SJCRH30 (cell line): ENCODE measurements around the gene PCIF1. TPM values are rescaled to one million over a fixed set of nuclear protein-coding genes. Genes with fewer than 3 reads are reported as not detected.
A peak's percentile ranks its signal among the peaks of the same experiment; 100 is the strongest.

ENCODE experiments used
- DNase-seq, 2 experiments: peaks; one replicate each; pipeline ENCODE4 v3.0.0-alpha.2; 2015 to 2020
- H3K27ac ChIP-seq: fragments of 250-450 bp; sonication (Bioruptor Pico); 2 replicates; pipeline ENCODE4 v1.5.1; 2020; ENCODE audit warnings: mild to moderate bottlenecking, moderate library complexity
- H3K27me3 ChIP-seq: fragments of 250-450 bp; sonication (Bioruptor Pico); 2 replicates; pipeline ENCODE4 v1.5.1; 2020; ENCODE audit warnings: mild to moderate bottlenecking, moderate library complexity
- H3K36me3 ChIP-seq: fragments of 250-450 bp; sonication (Bioruptor Pico); 2 replicates; pipeline ENCODE4 v1.5.1; 2020; ENCODE audit warnings: mild to moderate bottlenecking, moderate library complexity
- H3K4me1 ChIP-seq: fragments of 250-450 bp; sonication (Bioruptor Pico); 2 replicates; pipeline ENCODE4 v1.5.1; 2020; ENCODE audit warnings: mild to moderate bottlenecking, moderate library complexity
- H3K4me3 ChIP-seq: fragments of 250-450 bp; sonication (Bioruptor Pico); 2 replicates; pipeline ENCODE4 v1.5.1; 2020; ENCODE audit warnings: mild to moderate bottlenecking, moderate library complexity
- H3K9me3 ChIP-seq: fragments of 250-450 bp; sonication (Bioruptor Pico); replicated peaks from 2 replicates; pipeline ENCODE4 v1.5.1; 2020; ENCODE audit warnings: mild to moderate bottlenecking, moderate library complexity
- total RNA-seq: library from RNA; depleted of rRNA; stranded (reverse); fragments of >200 nt; shearing (Covaris generic); gene quantifications from 2 replicates; pipeline ENCODE4 v1.2.3, GENCODE V29; 2014

PCIF1 gene
- total RNA-seq, 1 experiment from 2014 or later: 21.7 TPM

DNA sequence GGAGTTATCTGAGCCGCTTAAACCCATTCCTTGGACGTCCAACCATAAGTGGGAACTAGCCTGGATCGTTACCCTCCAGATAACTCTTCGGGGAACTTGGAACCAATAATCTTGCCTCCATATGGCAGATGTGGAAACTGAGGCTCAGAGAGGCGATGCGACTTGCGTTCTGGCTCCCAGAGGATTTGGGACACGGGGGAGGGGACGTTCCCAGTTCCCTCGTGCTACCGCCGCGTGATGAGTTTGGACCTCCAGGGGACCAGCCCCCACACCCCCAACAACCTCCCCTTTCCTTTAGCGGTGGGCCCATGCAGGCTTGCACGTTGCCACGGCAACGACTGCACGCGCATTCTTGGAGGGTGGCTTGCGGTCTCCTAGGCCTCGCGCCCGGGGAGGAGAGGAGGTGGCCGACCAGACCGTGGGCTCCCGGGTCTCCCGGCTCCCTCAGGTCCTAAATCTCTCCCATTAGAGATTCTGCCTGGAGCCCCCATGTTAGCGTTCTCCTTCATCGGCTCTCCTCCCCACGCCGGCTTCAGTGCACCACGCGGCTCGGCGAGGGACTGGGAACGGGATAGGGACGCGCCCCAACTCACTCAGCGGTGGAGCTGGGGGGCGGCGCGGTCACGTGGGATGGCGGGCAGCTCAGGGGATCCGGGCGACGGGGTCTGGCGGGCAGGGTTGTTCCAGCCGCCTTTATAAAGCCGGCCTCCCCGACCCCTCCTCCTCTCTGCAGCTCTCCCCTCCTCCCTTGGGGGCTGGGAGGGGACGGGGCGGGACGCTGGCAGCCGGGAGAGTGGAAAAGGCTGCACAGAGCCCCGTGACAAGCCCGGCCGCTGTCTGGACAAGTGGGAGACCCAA, 22.8 kb upstream of the PCIF1 start, which contains the start of gene PLTP:
Gene PLTP (minus strand): TSS at position 670 of the 858 bp plus-strand sequence. CDS start 703 bp downstream, outside the sequence.
- Histone ChIP-seq H3K27ac (peak within 1 kb of the TSS; percentile 19; the same call in 1 of the 2 replicates), H3K4me1 (peaks cover 8% of the 10 kb centered on the region), H3K4me3 (peak within 1 kb of the TSS; percentile 58), H3K27me3 (no peaks in the 10 kb centered on the region), H3K9me3 (no peaks in the 10 kb centered on the region), H3K36me3 (no peaks in the 10 kb centered on the region)
- DNase-seq: peak; percentile 82

DNA sequence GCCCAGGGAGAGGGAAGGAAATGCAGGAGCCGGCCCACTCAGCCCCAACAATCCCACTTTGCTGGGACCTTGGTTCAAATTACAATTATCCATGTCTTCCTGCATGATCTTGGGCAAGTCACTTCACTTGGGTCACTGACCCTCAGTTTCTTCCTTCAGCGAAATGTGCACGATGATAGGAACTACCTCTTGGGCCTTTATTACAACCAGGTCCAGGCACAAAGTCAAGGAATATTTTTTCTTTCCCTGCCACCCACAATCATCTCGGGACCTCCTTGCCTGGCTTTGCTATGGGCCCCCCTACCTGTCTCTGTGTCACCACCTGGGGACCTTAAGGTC, 22.2 kb upstream of the PCIF1 start:
- no peaks in the 10 kb centered on the region for H3K36me3 ChIP-seq
- peak overlapping the region; percentile 58 for H3K4me3 ChIP-seq
- no peak for DNase-seq
- peaks cover 9% of the 10 kb centered on the region for H3K4me1 ChIP-seq
- H3K27me3 ChIP-seq: no peaks in the 10 kb centered on the region
- peak overlapping the region; percentile 19; the same call in 1 of the 2 replicates for H3K27ac ChIP-seq
- H3K9me3 ChIP-seq: no peaks in the 10 kb centered on the region

- Histone ChIP-seq H3K27me3 (no peaks in the 10 kb centered on the region), H3K36me3 (no peaks in the 10 kb centered on the region), H3K4me3 (no peak overlapping the region), H3K27ac (no peak overlapping the region), H3K4me1 (peaks cover 17% of the 10 kb centered on the region), H3K9me3 (no peaks in the 10 kb centered on the region)
- no peak for DNase-seq
These were observed 21.4 kb upstream of the PCIF1 start for GRCh38 chr20:45913116-45913515.

- Histone ChIP-seq H3K4me1 (peaks cover 50% of the 10 kb centered on the region), H3K27me3 (no peaks in the 10 kb centered on the region), H3K9me3 (no peaks in the 10 kb centered on the region), H3K27ac (peak overlapping the region; percentile 44), H3K36me3 (no peaks in the 10 kb centered on the region), H3K4me3 (no peak overlapping the region)
- peak; percentile 86 to 94 for DNase-seq
These were observed 16.7 kb upstream of the PCIF1 start for GRCh38 chr20:45917790-45918141.

- Histone ChIP-seq H3K36me3 (no peaks in the 10 kb centered on the region), H3K27me3 (no peaks in the 10 kb centered on the region), H3K4me3 (no peak overlapping the region), H3K27ac (peak overlapping the region; percentile 44), H3K9me3 (no peaks in the 10 kb centered on the region), H3K4me1 (peaks cover 53% of the 10 kb centered on the region)
- peak; percentile 50 to 64 for DNase-seq
These were observed 16.2 kb upstream of the PCIF1 start for GRCh38 chr20:45918182-45918737.

- Histone ChIP-seq H3K9me3 (no peaks in the 10 kb centered on the region), H3K27ac (peak overlapping the region; percentile 44), H3K4me1 (peaks cover 60% of the 10 kb centered on the region), H3K27me3 (no peaks in the 10 kb centered on the region), H3K36me3 (no peaks in the 10 kb centered on the region), H3K4me3 (no peak overlapping the region)
- DNase-seq: no peak
These were observed 15.5 kb upstream of the PCIF1 start for GRCh38 chr20:45918779-45919537.

DNA sequence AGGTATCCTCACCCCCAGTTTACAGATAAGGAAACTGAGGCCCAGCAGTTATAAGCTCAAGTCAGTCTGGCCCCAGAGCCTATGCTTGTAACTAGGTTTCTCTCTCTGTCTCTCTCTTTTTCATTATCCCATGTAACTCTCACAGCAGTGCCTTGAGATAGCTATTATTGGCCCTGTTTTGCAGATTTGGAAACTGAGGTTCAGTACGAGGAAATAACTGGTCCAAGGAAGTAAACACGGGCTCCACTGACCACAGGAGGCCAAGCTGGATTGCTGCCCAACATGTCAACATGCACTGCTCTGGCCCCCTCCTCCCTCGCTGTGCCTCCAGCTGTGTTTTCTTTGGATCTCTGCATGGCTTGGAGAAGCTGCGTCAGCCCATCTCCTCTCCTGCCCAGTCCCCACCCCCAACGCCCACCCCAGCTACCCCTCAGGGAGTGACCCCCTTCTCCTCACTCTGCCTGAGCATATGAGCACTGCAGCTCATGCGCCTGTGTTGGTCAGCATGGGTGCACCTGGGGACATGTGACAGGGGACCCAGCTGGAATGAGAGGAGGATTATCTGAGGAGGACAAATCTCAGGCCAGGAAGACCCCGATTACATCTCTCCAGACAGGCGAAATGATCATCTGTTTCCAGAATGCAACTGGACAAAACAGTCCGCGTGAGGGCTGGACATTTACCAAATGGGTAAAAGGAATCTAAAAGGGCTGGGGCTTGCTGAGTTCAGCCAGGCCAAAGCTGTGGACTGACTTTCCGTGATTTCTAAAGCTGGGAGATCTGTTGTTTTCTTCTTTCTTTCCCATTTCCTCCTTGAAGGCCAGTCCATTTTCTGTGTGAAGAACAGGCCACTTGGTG, 14.7 kb upstream of the PCIF1 start:
- Histone ChIP-seq H3K27ac (peak overlapping the region; percentile 60), H3K27me3 (no peaks in the 10 kb centered on the region), H3K36me3 (no peaks in the 10 kb centered on the region), H3K9me3 (no peaks in the 10 kb centered on the region), H3K4me3 (peak overlapping the region; percentile 21), H3K4me1 (peaks cover 68% of the 10 kb centered on the region)
- DNase-seq: peak; percentile 77

- DNase-seq: peak; percentile 51 to 78
- H3K27me3 ChIP-seq: no peaks in the 10 kb centered on the region
- peak overlapping the region; percentile 60 for H3K27ac ChIP-seq
- peak overlapping the region; percentile 21 for H3K4me3 ChIP-seq
- no peaks in the 10 kb centered on the region for H3K36me3 ChIP-seq
- peaks cover 78% of the 10 kb centered on the region for H3K4me1 ChIP-seq
- no peaks in the 10 kb centered on the region for H3K9me3 ChIP-seq
These were observed 13.8 kb upstream of the PCIF1 start for GRCh38 chr20:45920462-45921336.

DNA sequence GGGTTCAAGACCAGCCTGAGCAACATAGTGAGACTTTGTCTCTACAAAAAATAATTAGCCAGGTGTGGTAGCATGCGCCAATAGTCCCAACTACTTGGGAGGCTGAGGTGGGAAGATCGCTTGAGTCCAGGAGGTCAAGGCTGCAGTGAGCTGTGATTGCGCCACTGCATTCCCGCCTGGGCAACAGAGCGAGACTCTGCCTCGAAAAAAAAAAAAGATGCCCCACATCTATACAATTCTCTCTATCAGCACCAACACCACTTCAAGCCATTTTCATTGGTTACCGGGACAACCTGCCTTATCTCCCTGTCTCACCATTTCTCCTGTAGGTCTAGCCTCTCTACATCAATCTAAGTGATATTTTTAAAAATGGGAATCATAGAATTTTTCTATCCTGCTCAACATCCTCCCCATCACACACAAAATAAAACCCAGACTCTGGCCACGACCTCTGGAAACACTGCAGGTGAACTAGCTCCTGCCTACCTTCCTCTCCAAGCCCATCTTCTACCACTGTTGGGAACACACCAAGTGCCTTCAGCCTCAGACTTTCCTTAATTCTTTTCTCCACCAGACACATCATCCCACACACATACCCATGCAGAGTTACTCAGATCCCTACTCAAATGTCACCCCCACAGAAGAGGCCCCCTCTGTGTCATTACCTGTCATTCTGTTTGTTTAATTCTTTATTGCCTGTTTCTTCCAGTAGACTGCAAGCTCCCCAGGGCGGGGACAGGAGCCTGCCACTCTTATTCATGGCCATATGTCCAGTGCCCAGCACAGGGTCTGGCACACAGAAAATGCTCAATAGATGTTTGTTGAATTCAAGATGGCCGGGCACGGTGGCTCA, 12.9 kb upstream of the PCIF1 start:
- DNase-seq: no peak
- H3K9me3 ChIP-seq: no peaks in the 10 kb centered on the region
- H3K27me3 ChIP-seq: no peaks in the 10 kb centered on the region
- peaks cover 82% of the 10 kb centered on the region for H3K4me1 ChIP-seq
- H3K4me3 ChIP-seq: no peak overlapping the region
- no peak overlapping the region for H3K27ac ChIP-seq
- no peaks in the 10 kb centered on the region for H3K36me3 ChIP-seq

DNA sequence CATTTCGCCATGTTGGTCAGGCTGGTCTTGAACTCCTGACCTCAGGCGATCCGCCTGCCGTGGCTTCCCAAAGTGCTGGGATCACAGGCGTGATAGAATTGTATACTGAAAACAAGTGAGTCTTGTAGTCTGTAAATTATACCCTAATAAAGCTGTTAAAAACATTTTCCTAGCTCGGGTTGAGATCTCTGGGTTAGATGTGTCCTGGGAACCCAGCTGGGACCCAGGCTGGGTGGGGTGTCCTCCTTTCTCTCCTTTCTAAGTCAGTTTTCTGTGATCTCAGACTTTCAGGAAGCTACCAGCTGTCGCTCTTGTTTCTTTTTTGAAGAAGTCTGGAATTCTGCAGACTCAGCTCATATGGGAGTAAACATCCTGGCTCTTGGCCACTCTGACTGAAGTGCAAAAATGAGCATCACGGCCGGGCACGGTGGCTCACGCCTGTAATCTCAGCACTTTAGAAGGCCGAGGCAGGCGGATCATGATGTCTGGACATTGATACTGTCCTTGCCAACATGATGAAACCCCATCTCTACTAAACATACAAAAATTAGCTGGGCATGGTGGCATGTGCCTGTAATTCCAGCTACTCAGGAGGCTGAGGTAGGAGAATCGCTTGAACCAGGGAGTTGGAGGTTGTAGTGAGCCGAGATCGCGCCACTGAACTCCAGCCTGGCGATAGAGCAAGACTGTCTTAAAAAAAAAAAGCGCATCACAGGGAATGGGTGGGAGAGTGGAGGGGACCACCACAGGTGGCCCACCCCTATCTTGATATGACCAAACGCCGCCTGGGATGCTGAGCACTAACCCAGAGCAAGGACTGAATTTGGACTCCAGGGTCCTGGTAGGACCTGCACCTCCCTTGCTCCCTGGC, 9.9 kb upstream of the PCIF1 start:
- Histone ChIP-seq H3K27ac (peak overlapping the region; percentile 31; the same call in 1 of the 2 replicates), H3K4me1 (peaks cover 60% of the 10 kb centered on the region), H3K9me3 (no peaks in the 10 kb centered on the region), H3K4me3 (no peak overlapping the region), H3K27me3 (no peaks in the 10 kb centered on the region), H3K36me3 (no peaks in the 10 kb centered on the region)
- peak; percentile 69 to 84 for DNase-seq

DNA sequence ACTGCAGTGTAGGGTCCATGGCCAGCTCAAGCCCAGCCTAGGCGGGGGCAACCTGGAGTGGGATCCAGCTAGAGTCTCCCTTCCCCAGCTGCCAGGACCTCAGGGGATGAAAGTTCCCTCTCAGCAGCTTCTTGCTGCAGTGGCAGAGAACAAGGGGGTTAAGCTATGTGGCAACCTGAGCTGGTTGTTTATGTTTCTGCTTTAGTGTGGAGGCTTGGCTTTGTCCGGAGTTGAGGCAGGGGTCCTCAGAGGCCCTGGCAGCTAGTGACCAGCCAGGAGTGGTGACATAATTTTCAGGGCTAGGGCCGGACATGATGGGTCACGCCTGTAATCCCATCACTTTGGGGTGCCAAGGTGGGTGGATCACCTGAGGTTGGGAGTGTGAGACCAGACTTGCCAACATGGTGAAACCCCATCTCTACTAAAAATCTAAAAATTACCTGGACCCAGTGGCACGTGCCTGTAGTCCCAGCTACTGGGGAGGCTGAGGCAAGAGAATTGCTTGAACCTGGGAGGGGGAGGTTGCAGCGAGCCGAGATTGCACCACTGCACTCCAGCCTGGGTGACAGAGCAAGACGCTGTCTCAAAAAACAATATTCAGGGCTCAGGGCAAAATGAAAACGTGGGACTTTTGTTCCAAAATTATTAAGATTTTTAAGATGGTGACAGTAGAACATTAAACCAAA, 8.5 kb upstream of the PCIF1 start:
- no peak overlapping the region for H3K4me3 ChIP-seq
- peaks cover 47% of the 10 kb centered on the region for H3K4me1 ChIP-seq
- DNase-seq: peak in 1 of 2 experiments; percentile 63
- no peaks in the 10 kb centered on the region for H3K27me3 ChIP-seq
- no peak overlapping the region for H3K27ac ChIP-seq
- no peaks in the 10 kb centered on the region for H3K36me3 ChIP-seq
- no peaks in the 10 kb centered on the region for H3K9me3 ChIP-seq

DNA sequence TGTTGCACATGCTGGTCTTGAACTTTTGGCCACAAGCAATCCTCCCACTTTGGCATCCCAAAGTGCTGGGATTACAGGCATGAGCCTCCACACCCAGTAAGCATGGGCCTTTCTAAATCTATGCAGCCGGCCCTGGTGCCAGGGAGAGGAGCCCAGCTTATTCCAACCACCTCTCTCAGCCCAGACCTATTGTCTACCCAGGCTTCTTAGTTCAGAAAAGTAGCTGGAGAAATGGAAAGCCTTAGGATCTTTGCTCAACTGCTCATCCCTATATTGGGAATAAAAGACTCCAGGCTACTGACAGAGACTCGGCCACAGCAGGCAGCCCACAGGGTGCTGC, 7.8 kb upstream of the PCIF1 start:
- no peaks in the 10 kb centered on the region for H3K36me3 ChIP-seq
- DNase-seq: no peak

More for the DNA sequence above, 7.8 kb upstream of the PCIF1 start:
- H3K27me3 ChIP-seq: no peaks in the 10 kb centered on the region
- peaks cover 43% of the 10 kb centered on the region for H3K4me1 ChIP-seq
- H3K4me3 ChIP-seq: no peak overlapping the region
- no peaks in the 10 kb centered on the region for H3K9me3 ChIP-seq
- no peak overlapping the region for H3K27ac ChIP-seq
